GM21619 (cell line): ENCODE measurements around the gene RPS10.
"Not testable (repeated sequence)": the region's sequence is repeated elsewhere in the genome, so short reads cannot be mapped to it uniquely, and the experiment has no call there.

Experiments used
- ATAC-seq: cut with Tn5 transposase; IDR thresholded peaks from one replicate; pipeline ENCODE4 v1.9.1; 2021; ENCODE audit not compliant: unreplicated experiment

The RPS10 gene

DNA sequence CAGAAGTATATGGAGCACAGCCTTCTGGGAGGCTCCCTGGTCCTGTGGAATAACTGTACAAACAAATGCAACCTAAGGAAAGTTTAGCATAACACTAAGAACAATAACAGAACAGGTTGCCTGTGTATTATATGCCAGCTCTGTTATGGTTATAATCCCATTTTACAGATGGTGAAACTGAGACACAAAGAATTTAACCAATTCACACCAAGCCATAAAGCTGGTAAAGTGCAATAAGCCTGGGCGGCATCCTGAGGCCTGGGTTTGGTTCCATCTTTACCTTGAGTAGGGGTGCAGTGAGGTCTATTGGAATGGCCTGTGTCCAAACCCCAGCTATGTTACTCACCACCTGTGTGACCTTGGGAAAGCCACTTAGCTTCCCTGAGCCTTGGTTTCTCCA is 25.3 kb upstream of the RPS10 start:
- ATAC-seq = no peak

DNA sequence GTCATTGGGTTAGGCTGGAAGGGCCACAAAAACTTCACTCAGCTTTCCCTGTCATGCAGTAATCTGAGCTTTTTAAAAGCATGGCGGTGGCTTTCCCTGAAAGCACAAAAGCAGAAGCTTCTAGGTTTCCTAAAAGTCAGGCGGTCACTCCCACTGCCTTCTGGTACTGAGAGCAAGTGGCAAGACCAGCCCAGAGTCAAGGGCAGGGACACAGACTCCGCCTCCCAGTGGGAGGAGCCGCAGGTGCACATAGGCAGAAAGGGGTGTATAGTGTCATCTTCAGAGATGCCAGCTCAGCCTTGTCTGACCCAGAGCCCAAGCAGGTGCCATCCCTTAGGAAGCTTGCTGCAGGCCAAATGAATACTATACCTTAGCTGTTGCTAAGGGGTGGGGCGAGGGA is 22.0 kb upstream of the RPS10 start:
- no peak for ATAC-seq

DNA sequence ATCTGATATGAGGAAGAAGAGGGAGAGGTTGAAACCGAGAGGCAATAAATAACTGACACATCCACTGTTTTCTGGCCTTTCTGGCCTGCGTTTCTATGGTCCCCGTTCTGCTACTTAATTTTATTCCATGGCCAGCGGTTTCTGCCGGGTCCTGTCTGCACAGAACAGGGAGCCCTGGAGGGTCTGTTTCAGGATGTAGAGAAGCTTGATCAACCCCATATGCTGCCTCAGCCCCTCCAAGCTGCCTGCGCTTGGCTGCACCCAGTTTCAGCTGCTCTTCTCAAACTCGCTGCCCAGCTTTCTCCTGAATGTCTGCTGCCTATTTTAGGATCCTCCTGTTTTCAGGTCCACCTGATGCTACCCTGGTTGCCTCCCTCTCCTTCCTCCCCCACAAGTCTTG is 21.5 kb upstream of the RPS10 start:
- ATAC-seq = no peak

DNA sequence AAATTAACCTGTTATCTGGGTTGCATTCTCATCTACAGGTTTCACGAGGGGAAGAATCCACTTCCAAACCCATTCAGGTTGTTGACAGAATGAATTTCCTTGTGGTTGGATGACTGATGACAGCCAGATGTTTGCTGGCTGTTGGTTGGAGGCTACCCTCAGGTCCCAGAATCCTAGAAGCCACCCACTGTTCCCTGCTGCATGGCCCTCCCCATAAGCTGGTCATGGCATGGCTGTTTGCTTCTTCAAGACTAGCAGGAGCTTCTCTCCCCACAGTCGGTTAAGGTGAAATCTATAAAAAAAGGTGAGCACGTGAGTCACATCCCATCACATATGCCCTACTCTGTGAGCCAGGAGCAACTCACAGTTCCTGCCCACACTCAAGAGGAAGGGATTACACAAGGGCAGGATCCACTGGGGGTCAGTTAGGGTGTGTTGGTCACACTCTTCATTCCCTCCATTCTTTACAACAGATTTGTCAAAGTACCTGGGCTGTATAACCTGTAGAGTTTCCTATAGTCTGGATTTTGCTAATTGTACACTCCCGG is 19.5 kb upstream of the RPS10 start:
- no peak for ATAC-seq

DNA sequence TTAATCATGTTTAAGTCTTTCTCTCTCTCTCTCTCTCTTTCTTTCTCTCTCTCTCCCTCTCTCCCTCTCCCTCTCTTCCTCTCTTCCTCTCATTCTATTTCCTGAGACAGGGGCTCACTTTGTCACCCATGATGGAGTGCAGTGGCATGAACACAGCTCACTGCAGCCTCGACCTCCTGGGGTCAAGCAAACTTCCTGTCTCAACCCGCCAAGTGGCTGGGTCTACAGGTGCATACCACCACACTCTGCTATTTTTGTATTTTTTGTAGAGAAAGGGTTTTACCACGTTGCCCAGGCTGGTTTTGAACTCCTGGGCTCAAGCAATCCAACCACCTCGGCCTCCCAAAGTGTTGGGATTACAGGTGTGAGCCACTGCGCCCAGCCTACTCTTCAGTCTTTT is 15.7 kb upstream of the RPS10 start:
- ATAC-seq = no peak

DNA sequence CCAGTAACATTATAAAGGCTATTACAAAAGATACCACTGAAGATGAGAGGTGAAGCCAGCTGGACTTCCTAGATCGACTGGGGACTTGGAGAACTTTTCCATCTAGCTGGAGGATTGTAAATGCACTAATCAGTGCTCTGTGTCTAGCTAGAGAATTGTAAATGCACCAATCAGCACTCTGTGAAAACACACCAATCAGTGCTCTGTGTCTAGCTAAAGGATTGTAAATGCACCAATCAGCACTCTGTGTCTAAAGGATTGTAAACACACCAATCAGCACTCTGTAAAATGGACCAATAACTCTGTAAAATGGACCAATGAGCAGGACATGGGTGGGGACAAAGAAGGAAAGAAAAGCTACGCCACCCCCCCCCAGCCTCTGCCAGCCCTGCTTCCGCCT is 13.6 kb upstream of the RPS10 start:
- ATAC-seq = no peak

DNA sequence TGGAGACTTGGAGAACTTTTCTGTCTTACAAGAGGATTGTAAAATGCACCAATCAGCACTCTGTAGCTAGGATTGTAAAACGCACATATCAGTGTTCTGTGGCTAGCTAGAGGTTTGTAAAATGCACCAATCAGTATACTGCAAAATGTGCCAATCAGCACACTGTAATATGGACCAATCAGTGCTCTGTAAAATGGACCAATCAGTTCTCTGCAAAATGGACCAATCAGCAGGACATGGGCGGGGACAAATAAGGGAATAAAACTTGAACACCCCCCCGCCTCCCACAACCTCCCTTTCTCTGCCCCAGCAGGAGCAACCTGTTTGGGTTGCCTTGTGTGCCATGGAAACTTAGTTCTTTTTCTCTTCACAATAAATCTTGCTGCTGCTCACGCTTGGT is 12.8 kb upstream of the RPS10 start:
- ATAC-seq = no peak

DNA sequence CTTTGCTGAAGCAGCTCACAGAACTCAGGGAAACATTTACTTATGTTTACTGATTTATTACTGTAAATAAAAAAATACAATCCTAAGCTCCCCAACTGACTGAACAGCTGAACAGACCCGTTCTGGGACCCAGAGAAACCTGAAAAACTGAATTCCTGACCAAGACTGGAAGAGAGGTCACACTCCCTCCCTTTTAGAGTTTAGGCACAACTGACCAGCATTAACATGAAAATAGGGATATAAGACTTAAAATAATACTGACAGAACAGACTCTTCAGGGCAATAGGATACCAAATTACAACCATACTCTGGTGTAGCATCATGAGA is 11.7 kb upstream of the RPS10 start:
- ATAC-seq = no peak

DNA sequence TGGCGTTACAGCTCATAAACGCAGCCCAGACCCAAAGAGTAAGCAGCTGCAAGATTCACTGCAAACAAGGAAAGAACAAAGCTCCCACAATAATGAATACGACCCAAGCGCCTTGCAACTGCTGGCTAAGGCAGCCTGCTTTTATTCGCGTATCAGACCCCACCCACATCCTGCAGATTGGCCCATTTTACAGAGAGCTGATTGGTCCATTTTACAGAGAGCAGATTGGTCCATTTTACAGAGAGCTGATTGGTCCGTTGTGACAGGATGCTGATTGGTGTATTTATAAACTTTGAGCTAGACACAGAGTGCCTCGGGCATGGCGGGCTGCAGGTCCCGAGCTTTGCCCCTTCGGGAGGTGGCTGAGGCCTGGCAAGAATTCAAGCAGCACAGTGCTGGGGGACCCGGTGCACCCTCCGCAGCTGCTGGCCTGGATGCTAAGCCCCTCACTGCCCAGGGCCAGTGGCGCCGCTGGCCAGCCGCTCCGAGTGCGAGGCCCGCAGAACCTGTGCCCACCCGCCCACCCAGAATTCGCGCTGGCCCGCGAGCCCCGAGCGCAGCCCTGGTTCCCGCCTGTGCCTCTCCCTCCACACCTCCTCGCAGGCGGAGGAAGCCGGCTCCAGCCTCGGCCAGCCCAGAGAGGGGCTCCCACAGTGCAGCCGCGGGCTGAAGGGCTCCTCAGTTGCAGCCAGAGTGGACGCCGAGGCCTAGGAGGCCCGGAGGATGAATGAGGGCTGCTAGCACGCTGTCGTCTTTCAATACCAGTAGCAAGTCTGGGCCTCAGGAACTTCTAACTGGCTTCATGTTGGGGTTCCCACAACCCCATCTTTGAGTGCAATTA is 11.2 kb upstream of the RPS10 start:
- no peak for ATAC-seq

DNA sequence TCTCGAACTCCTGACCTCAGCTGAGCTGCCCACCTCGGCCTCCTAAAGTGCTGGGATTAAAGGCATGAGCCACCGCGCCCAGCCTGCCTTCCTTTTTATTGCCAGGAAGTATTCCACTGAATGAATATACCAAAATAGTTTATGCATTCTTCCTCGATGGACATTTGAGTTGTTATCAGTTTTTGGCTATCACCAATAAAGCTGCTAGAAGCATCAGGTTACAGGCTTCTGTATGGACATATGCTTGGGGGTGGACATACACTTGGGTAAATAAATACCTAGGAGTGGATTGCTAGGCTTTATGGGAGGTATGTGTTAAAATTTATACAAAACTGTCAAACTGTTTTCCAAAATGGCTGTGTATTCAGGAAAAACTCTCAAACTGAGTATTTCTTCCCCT is 10.0 kb upstream of the RPS10 start:
- no peak for ATAC-seq

DNA sequence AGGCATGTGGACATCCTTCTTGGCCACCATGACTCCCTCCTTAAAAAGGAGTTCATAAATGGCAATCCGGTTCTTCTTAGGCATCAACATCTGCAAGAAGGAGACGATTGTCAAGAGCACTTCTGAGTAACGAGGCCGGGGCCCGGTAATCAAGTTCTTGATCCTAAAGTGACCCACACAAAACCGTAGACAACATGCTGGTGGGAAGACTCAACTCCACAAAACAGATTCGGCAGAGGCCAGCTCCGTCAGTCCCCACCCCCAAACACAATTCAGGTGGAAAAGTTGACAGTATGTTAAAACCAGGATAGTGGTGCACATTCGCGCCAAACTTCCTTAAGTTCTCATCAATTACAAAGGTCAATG is 754 bp downstream of the RPS10 start:
- no peak for ATAC-seq

DNA sequence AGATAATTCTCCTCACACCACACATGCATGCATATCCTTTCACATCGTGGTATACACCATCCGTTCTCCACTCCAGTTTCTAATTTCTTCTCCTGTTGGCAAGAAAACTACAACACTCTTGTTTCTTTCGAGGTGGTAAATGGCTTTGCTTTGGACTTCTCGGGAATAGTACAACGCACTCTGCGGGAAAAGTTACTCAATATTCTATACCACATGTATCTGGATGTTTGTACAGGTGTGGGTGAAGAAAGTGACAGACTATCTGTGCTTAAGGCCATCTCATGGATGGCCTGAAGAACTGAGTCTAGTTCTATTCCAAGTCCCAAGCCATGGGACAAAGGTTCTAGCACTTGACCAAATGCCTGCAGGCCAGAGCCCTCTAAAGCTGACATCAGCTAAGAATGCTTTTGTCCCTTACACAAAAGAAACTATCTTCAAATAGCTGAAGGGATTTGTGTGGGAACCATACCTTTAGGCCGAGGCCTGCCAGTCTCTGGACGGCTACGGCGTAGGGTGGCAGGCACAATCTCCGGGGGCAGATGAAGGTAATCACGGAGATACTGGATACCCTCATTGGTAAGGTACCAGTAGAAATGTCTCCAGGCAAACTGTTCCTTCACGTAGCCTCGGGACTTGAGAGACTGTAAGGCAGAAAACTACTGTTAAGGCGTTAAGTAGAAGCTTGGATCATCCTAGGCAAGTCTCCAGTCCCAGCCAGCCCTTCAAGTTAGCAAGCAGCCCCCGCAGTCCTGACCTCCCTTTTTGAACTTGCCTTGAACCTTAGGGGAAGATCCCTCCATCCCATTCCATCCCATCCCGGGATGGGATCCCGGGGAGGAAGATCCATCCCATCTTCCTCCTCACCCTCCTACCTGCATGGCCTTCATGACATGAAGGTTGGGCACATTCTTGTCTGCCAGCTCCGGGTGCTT is 1.4 kb downstream of the RPS10 start:
- ATAC-seq = no peak

DNA sequence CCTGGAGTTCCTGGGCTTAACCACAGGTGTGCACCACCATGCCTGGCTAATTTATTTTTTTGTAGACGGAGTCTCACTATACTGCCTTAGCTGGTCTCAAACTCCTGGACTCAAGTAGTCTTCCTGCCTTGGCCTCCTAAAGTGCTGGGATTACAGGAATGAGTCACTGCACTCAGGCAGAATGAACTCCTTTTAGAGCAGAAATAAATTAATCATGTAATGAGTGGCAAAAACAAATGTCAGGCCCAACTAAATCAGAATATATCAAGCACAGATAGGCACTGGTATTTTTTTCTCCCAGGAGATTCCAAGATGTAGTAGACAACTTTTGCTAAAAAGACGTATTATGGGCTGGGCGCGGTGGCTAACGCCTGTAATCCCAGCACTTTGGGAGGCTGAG is 2.6 kb downstream of the RPS10 start:
- ATAC-seq = no peak

DNA sequence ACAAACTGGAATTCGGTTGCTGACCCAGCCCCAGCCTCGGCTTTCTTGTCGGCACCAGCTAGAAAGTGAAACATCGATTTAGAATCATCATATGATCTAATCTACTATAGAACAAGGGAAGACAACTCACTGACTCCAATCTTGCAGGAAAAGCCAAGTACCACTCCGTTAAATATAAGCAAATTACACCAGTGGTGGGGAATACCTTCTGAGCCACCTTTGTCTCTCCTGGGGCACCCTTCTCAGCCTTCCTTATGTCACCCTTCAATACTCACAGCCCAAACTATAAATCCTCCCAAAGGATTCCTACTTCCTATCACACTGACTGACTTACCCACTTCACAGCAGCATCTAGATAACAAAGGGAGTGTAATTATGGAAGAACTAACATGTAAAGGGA is 7.5 kb downstream of the RPS10 start:
- ATAC-seq = no peak

DNA sequence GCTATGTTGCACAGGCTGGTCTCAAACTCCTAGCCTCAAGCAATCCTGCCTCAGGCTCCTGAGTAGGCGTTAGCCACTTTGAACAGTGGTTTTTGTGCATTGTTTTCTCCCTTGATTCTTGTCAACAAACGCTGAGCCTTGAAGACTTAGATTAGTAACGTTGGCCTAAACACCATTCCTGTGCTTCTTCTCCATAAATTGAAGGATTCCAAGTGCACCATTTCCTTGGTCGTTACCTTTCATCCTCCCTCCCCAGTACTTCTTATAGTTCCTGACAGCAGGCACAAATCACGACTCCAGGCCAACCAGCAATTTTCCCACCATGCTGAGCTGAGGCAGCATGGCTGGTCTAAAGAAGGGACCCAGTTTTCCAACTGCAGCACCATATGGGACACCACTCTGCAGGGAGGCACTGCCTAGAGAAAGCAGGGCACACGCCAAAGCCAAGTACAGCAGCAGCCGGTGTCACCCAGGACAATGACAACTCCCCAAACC is 8.9 kb downstream of the RPS10 start:
- ATAC-seq = no peak

DNA sequence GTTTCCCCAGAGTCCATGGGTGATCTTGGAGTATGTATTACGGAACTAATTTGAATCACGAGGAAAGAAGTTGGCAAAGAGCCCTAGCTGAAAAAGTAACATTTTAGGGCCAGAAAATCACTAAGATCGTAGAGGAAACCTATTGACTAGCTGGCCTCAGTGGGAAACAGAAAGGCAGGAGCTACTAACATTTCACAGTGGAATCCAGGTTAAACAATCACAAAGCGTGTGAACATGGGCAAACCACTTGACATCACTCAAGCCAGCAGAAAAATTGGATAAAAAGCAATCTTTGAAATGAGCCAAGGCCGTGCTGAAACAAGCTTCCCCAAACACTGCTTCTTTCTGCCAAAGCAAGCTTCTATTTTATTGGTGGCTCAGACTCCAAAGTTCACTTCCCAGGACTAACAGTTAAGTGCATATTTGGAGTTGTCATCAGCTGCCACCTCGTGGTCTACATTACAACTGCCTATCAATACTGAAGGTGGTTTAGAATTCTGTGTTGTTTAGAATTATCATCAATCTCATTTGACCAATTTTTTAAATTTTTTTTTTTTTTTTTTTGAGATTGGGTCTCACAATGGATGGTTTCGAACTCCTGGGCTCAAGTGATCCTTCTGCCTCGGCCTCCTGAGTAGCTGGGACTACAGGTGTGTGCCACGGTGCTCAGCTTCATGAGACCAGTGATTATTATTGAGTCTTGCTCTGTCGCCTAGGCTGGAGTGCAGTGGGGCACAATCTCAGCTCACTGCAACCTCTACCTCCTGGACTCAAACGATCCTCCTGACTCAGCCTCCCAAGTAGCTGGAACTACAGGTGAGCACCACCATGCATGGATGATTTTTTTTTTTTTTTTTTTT is 10.6 kb downstream of the RPS10 start:
- no peak for ATAC-seq

DNA sequence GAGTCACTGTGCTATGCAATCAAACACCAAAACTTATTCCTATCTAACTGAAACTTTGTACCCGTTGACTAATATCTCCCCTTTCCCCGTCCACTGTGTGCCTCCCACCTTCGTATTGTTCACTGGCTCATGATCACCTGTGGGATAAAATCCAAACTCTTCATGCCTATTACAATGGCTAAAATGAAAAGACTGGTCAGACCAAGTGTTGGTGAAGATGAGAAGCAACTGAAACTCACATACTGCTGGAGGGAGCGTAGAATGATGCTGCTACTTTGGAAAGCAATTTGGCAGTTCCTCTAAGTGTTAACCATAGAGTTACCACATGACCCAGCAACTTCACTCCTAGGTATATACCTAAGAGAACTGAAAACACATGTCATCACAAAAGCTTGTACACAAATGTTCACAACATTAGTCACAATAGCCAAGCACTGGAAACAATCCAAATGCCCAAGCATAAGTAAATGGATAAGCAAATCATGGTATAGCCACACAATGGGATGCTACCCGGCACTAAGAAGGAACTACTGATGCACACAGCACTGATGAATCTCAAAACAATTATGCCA is 13.1 kb downstream of the RPS10 start:
- ATAC-seq = no peak

DNA sequence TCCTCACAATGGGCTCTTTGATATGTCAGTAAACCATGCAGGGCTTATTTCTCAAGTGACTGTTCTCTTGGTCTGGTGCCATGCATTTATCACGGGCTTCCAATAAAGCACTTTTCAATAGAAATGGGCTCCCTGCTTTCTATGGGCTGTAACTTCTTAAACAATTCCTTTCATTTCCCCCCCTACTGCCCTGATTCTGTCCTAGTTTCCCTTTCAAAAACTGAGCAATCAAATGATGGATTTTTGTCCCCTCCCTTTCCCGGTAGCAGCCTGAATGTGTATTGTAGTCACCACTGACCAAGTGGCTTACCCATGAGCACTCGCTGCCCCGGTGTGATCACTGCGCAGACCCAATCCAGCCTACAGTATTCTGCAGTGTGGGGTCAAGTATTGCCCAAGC is 13.9 kb downstream of the RPS10 start:
- no peak for ATAC-seq

DNA sequence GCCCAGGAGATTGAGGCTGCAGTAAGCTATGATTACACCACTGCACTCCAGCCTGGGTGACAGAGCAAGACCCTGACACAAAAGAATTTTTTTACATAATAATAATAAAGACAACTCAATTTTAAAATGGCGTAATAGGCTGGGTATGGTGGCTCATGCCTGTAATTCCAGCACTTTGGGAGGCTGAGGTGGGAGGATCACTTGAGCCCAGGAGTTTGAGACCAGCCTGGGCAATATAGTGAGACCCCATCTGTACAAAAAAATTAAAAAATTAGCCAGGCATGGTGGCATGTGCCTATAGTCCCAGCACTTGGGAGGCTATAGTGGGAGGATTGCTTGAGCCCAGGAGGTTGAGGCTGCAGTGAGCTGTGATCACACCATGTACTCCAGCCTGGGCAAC is 18.0 kb downstream of the RPS10 start:
- not testable (repeated sequence) for ATAC-seq

DNA sequence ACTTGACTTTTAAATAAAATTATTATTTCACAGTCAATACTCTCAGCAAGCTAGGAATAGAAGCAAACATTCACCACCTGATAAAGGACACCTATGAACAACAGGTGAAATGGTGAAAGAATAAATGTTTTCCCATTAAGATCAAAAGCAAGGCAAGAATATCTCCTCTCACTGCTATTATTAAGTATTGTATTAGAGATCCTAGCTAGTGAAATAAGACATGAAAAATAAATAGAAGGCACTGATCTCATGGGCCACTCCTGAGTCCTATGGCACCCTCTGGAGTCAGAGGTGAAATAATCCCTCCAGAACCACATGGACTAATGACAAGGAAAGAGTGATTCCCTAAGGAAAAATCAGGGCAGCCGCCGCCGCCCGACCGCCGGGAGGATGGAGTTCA is 29.4 kb downstream of the RPS10 start:
- no peak for ATAC-seq

DNA sequence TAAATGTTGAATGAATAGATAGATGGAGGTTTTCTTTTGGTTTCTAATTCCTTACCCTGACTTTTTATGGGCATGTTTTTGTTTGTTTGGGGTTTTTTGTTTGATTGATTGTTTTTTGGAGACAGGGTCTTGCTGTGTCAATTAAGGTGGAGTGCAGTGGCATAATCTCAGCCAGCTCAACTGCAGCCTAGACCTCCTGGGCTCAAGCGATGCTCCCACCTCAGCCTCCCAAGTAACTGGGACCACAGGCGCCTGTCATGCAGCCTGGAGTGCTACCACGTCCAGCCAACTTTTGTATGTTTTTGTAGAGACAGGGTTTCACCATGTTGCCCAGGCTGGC is 31.9 kb downstream of the RPS10 start:
- ATAC-seq = no peak
